Suprapubic skin (tissue), 4 donors: ENCODE data around the gene LOX. TPM values are rescaled to one million over a fixed set of nuclear protein-coding genes. Genes with fewer than 3 reads are reported as not detected.

Source experiments
- DNase-seq, 2 donors: peaks; one replicate each; pipeline ENCODE4 v3.0.0-alpha.2; 2019; ENCODE audit warnings: low spot score in 2 of 2
- H3K27ac ChIP-seq: fragments of 200-600 bp; sonication (generic); one replicate; pipeline ENCODE4 v1.5.1; 2019
- H3K27me3 ChIP-seq: fragments of 200-600 bp; sonication (generic); one replicate; pipeline ENCODE4 v1.5.1; 2019
- H3K36me3 ChIP-seq: fragments of 200-600 bp; sonication (generic); one replicate; pipeline ENCODE4 v1.5.1; 2019
- H3K4me1 ChIP-seq: fragments of 200-600 bp; sonication (generic); one replicate; pipeline ENCODE4 v1.5.1; 2019
- H3K4me3 ChIP-seq: fragments of 200-600 bp; sonication (generic); one replicate; pipeline ENCODE4 v1.5.1; 2019; ENCODE audit warnings: mild to moderate bottlenecking
- H3K9me3 ChIP-seq: fragments of 200-600 bp; sonication (generic); one replicate; pipeline ENCODE4 v1.5.1; 2019
- EP300 ChIP-seq: sonication (generic); formaldehyde crosslinking; IDR thresholded peaks from one replicate; pipeline ENCODE4 v1.6.1; 2017; ENCODE audit warnings: antibody characterized with exemption
- POLR2A ChIP-seq, 2 donors: fragments of 450-650 bp; IDR thresholded peaks; one replicate each; pipeline ENCODE4 v1.6.1; 2017; ENCODE audit warnings: antibody characterized with exemption in 2 of 2, mild to moderate bottlenecking in 2 of 2, moderate library complexity in 2 of 2
- POLR2AphosphoS5 ChIP-seq, 3 donors: sonication (generic); formaldehyde crosslinking; IDR thresholded peaks; one replicate each; pipeline ENCODE4 v1.6.1; 2017; ENCODE audit warnings: antibody characterized with exemption in 3 of 3
- WGBS: methylation state at CpG from one replicate; pipeline ENCODE4 v1.1.5; 2018; 5-methylcytosine and 5-hydroxymethylcytosine counted together
- total RNA-seq, 4 donors: library from RNA; depleted of rRNA; stranded (reverse); fragments of >200 nt; gene quantifications; one replicate each; pipeline ENCODE4 v1.1.0, GENCODE V29; 2016
- TF ChIP-seq, protein P1 (sequence below), 2 donors: fragments of 200-600 bp in 1 of 2; fragments of 450-650 bp in 1 of 2; sonication (generic) in 1 of 2; IDR thresholded peaks; one replicate each; pipeline ENCODE4 v1.5.1; 2016 to 2019; ENCODE audit warnings: antibody characterized with exemption in 2 of 2, mild to moderate bottlenecking in 1 of 2, moderate library complexity in 1 of 2

The LOX gene
- total RNA-seq, 4 donors from 2014 or later = 4.9 to 20.2 (median 9.8) TPM

DNA sequence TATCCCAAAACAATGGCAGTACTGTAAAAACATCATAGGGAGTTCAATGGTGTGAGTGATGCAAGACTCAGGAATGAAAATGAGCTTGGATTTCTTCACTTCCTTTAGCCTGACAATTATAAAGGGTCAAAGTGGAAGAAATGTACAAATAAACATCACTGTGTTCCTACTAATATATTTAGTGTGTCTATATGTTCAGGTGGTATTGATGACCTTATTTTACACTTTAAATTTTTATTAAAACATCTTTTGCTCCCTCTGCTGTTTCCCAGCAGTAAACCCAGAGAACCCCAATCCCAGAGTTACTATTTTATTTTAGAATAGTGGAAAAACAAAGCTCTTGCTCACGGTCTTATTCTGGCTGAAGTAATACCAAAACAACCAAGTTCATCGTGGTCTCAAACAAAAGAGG is 2.0 kb downstream of the LOX start:
- Histone ChIP-seq H3K4me1 (peaks cover 31% of the 10 kb centered on the region), H3K27ac (peak overlapping the region; percentile 89), H3K4me3 (peak overlapping the region; percentile 72), H3K36me3 (no peaks in the 10 kb centered on the region), H3K27me3 (peaks cover 4% of the 10 kb centered on the region), H3K9me3 (no peaks in the 10 kb centered on the region)
- WGBS = 47% methylated on average over 2 of the region's 2 CpGs
- DNase-seq = no peak
- TF ChIP-seq POLR2A (IDR thresholded peaks at IDR 0.05) (no peak), EP300 (no peak), POLR2AphosphoS5 (IDR thresholded peaks at IDR 0.05) (no peak)
- TF ChIP-seq, protein P1, sequence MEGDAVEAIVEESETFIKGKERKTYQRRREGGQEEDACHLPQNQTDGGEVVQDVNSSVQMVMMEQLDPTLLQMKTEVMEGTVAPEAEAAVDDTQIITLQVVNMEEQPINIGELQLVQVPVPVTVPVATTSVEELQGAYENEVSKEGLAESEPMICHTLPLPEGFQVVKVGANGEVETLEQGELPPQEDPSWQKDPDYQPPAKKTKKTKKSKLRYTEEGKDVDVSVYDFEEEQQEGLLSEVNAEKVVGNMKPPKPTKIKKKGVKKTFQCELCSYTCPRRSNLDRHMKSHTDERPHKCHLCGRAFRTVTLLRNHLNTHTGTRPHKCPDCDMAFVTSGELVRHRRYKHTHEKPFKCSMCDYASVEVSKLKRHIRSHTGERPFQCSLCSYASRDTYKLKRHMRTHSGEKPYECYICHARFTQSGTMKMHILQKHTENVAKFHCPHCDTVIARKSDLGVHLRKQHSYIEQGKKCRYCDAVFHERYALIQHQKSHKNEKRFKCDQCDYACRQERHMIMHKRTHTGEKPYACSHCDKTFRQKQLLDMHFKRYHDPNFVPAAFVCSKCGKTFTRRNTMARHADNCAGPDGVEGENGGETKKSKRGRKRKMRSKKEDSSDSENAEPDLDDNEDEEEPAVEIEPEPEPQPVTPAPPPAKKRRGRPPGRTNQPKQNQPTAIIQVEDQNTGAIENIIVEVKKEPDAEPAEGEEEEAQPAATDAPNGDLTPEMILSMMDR (IDR thresholded peaks at IDR 0.05) = no peak

DNA sequence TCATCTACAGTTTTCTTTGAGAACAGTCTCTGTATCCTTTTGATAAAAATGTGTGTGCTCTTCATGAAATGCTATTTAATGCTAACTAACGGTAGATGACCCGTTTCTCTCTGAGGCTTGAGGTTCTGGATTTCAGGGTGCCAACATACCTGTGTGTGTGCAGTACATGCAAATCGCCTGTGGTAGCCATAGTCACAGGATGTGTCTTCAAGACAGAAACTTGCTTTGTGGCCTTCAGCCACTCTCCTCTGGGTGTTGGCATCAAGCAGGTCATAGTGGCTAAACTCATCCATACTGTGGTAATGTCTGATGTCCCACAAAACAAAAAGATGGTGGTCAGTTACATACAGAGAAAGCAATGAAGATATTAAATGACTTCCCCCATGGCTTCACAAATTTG is 4.2 kb downstream of the LOX start:
- H3K27ac ChIP-seq = no peak overlapping the region
- DNase-seq = no peak
- H3K36me3 ChIP-seq = peaks cover 5% of the 10 kb centered on the region
- H3K9me3 ChIP-seq = no peaks in the 10 kb centered on the region
- peaks cover 23% of the 10 kb centered on the region for H3K4me1 ChIP-seq
- peak overlapping the region; percentile 72 for H3K4me3 ChIP-seq
- WGBS = 86% methylated on average over 3 of the region's 3 CpGs
- TF ChIP-seq EP300 = no peak
- TF ChIP-seq POLR2A (IDR thresholded peaks at IDR 0.05) = no peak
- TF ChIP-seq POLR2AphosphoS5 (IDR thresholded peaks at IDR 0.05) = no peak
- TF ChIP-seq, protein P1 (IDR thresholded peaks at IDR 0.05) = no peak
- peaks cover 4% of the 10 kb centered on the region for H3K27me3 ChIP-seq

GRCh38 chr5:122073018-122073417 is 5.0 kb downstream of the LOX start:
- 78% methylated on average over 2 of the region's 2 CpGs for whole genome bisulfite sequencing
- H3K4me1 ChIP-seq = peaks cover 16% of the 10 kb centered on the region
- no peaks in the 10 kb centered on the region for H3K9me3 ChIP-seq
- no peak overlapping the region for H3K27ac ChIP-seq
- peaks cover 5% of the 10 kb centered on the region for H3K36me3 ChIP-seq
- no peak for DNase-seq
- TF ChIP-seq POLR2A (IDR thresholded peaks at IDR 0.05) = no peak
- no peak for TF ChIP-seq POLR2AphosphoS5 (IDR thresholded peaks at IDR 0.05)
- no peak for TF ChIP-seq EP300
- TF ChIP-seq, protein P1 (IDR thresholded peaks at IDR 0.05) = no peak
- peaks cover 4% of the 10 kb centered on the region for H3K27me3 ChIP-seq
- H3K4me3 ChIP-seq = peak overlapping the region; percentile 72

DNA sequence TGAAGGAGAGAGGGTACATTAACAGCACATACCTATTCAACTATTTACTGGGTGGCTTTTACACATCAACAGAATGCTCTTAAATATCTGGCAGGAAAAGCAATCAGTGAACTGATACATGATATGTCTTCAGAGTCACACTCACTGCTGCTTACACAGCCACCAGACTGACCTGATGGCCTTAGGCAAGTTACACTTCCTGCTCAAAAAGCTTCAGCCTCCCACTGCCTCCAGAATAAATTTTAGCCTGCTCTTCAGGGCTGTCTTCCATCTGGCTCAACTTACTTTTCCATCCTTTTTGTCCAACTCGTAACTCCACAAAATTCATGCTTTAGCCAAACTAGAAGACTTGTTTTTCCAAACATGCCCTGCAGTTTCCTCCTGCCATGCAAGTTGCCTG is 10.7 kb downstream of the LOX start:
- DNase-seq = no peak
- TF ChIP-seq POLR2A (IDR thresholded peaks at IDR 0.05) = no peak
- no peak for TF ChIP-seq EP300
- TF ChIP-seq, protein P1 (IDR thresholded peaks at IDR 0.05) = no peak
- TF ChIP-seq POLR2AphosphoS5 (IDR thresholded peaks at IDR 0.05) = no peak
- H3K36me3 ChIP-seq = peaks cover 5% of the 10 kb centered on the region
- 53% methylated on average over 1 of the region's 1 CpG for WGBS
- no peaks in the 10 kb centered on the region for H3K9me3 ChIP-seq
- no peak overlapping the region for H3K27ac ChIP-seq
- no peaks in the 10 kb centered on the region for H3K4me1 ChIP-seq
- H3K4me3 ChIP-seq = no peak overlapping the region
- H3K27me3 ChIP-seq = no peaks in the 10 kb centered on the region

DNA sequence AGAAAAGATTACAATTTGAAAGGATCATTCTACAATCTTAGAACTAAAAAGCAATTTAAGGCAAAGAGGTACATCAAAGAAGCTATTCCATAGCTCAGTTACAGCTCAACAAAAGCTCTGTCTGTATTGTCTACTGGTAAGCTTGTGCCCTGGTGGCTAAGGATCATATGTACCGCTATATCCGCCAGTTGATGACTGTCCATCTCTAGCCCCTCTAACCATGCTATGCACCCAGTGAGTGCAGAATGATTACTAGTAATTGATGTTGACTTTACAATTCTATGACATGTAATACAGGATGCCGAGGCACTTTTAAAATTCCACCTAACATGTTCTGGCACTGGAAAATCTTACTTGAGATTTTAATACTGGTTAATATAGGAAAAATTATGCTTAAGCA is 13.1 kb downstream of the LOX start:
- 99% methylated on average over 3 of the region's 3 CpGs for WGBS

More for the DNA sequence above, 13.1 kb downstream of the LOX start:
- TF ChIP-seq, protein P1 (IDR thresholded peaks at IDR 0.05) = no peak
- no peak for TF ChIP-seq POLR2A (IDR thresholded peaks at IDR 0.05)
- no peak for TF ChIP-seq POLR2AphosphoS5 (IDR thresholded peaks at IDR 0.05)
- no peak for TF ChIP-seq EP300
- Histone ChIP-seq H3K9me3 (no peaks in the 10 kb centered on the region), H3K4me3 (no peak overlapping the region), H3K4me1 (no peaks in the 10 kb centered on the region), H3K27me3 (no peaks in the 10 kb centered on the region), H3K27ac (no peak overlapping the region), H3K36me3 (peaks cover 5% of the 10 kb centered on the region)
- DNase-seq = no peak
